Panc1 (cell line): ENCODE results near the gene TAF5L. TPM values are rescaled to one million over a fixed set of nuclear protein-coding genes. Genes with fewer than 3 reads are reported as not detected.

ENCODE experiments used
- ATAC-seq: fragments of 200-7000 bp; cut with Tn5 transposase; 2 replicates; pipeline ENCODE4 v1.9.1; 2020; ENCODE audit warnings: mild to moderate bottlenecking, moderate library complexity
- BruUV-seq: library from RNA; stranded (reverse); fragments of 400-500 nt; replicated peaks from 2 replicates; lab custom pipeline; 2021; lab: Mats Ljungman, UMichigan
- CTCF ChIA-PET: fragments of 300-600 bp; sonication (Branson Sonifier 250); formaldehyde crosslinking; loops from one replicate; lab custom pipeline; 2022; ENCODE audit warnings: antibody characterized with exemption; lab: Charles Lee
- POLR2A ChIA-PET: fragments of 300-600 bp; sonication (Branson Sonifier 250); formaldehyde crosslinking; loops from one replicate; lab custom pipeline; 2022; ENCODE audit warnings: antibody characterized with exemption; lab: Charles Lee
- DNase-seq: peaks from one replicate; pipeline ENCODE4 v3.0.0-alpha.2; 2010; ENCODE audit warnings: low read depth, low spot score
- H3K27ac ChIP-seq: 2 replicates; pipeline ENCODE4 v1.5.1; 2011; ENCODE audit warnings: mild to moderate bottlenecking, low read length, inconsistent platforms
- H3K27me3 ChIP-seq: fragments of 200-500 bp; sonication (Bioruptor generic); 2 replicates; pipeline ENCODE4 v1.6.0; 2014; ENCODE audit warnings: low read length, inconsistent platforms; ENCODE audit not compliant: control insufficient read depth, insufficient read depth
- H3K36me3 ChIP-seq: fragments of 200-500 bp; sonication (Bioruptor generic); 2 replicates; pipeline ENCODE4 v1.5.1; 2014; ENCODE audit warnings: inconsistent platforms, mild to moderate bottlenecking, low read length, moderate library complexity; ENCODE audit not compliant: control insufficient read depth, insufficient read depth
- H3K4me1 ChIP-seq: 2 replicates; pipeline ENCODE4 v1.5.1; 2011; ENCODE audit warnings: inconsistent platforms, mild to moderate bottlenecking, low read length, moderate library complexity; ENCODE audit not compliant: control insufficient read depth, insufficient read depth
- H3K4me3 ChIP-seq, 2 experiments: 2 replicates each; pipeline ENCODE4 v1.5.1; 2011 to 2012; ENCODE audit warnings: low read depth in 2 of 2, low read length in 2 of 2, mild to moderate bottlenecking in 2 of 2, inconsistent platforms in 1 of 2, moderate library complexity in 1 of 2
- H3K9me3 ChIP-seq: fragments of 200-500 bp; sonication (Bioruptor generic); 2 replicates; pipeline ENCODE4 v1.5.1; 2014; ENCODE audit warnings: low read depth, mild to moderate bottlenecking, inconsistent platforms, low read length, moderate library complexity; ENCODE audit not compliant: control insufficient read depth, insufficient read depth
- CTCF ChIP-seq: fragments of 450-650 bp; IDR thresholded peaks from 2 replicates; pipeline ENCODE4 v1.5.1; 2017; ENCODE audit warnings: mild to moderate bottlenecking
- POLR2AphosphoS5 ChIP-seq: IDR thresholded peaks from 2 replicates; pipeline ENCODE4 v1.6.1; 2012; ENCODE audit warnings: mild to moderate bottlenecking, low read depth, low read length, moderate library complexity
- REST ChIP-seq, 2 experiments: IDR thresholded peaks; 2 replicates each; pipeline ENCODE4 v1.6.1; 2011 to 2012; ENCODE audit warnings: low read depth in 2 of 2, control low read depth in 1 of 2, low read length in 1 of 2, mild to moderate bottlenecking in 1 of 2, moderate library complexity in 1 of 2; ENCODE audit not compliant: insufficient read depth in 1 of 2
- SIN3A ChIP-seq: IDR thresholded peaks from 2 replicates; pipeline ENCODE4 v1.6.1; 2012; ENCODE audit warnings: low read depth, mild to moderate bottlenecking, low read length, moderate library complexity, borderline replicate concordance; ENCODE audit not compliant: insufficient read depth
- TCF7L2 ChIP-seq: IDR thresholded peaks from 2 replicates; pipeline ENCODE4 v1.6.1; 2011; ENCODE audit warnings: mild to moderate bottlenecking, low read depth, low read length, inconsistent platforms
- in situ Hi-C: cut with HindIII; loops from 2 replicates; pipeline ENCODE4 v1.10.0; 2016; ENCODE audit warnings: low sequenced_read_pairs, low pct_unique_long_range_greater_than_20kb
- intact Hi-C: fragments of 100-400 bp; cut with micrococcal nuclease; formaldehyde crosslinking; loops from one replicate; pipeline ENCODE4 v1.10.0; 2022; ENCODE audit not compliant: unreplicated experiment
- total RNA-seq: library from RNA; stranded (reverse); gene quantifications from one replicate; pipeline ENCODE4 v1.2.1, GENCODE V29; 2021; ENCODE audit not compliant: unreplicated experiment

The TAF5L gene
- total RNA-seq, 1 experiment from 2014 or later, result 23.8 TPM

GRCh38 chr1:229664133-229664689 is 38.3 kb upstream of the TAF5L start:
- in situ Hi-C loops, result no loop called here
- Histone ChIP-seq H3K9me3 (no peaks in the 10 kb centered on the region), H3K4me1 (no peaks in the 10 kb centered on the region), H3K4me3 (no peak overlapping the region), H3K27ac (no peak overlapping the region), H3K36me3 (peaks cover 8% of the 10 kb centered on the region), H3K27me3 (no peaks in the 10 kb centered on the region)
- intact Hi-C loops, result loop anchor here (10.0 kb wide), 3 partner anchors 401 to 651 kb away; partner anchors contain the start of gene GALNT2
- DNase-seq, result no peak
- TF ChIP-seq SIN3A, result no peak
- no peak for TF ChIP-seq REST (IDR thresholded peaks at IDR 0.05; ENCODE audit: insufficient read depth in 1 of 2, low read depth in 2 of 2, low read length in 1 of 2)
- no peak for TF ChIP-seq TCF7L2
- no peak for TF ChIP-seq CTCF
- TF ChIP-seq POLR2AphosphoS5, result no peak
- CTCF ChIA-PET, result no interaction called here
- BruUV-seq, result no TSS peak
- POLR2A ChIA-PET, result no interaction called here
- no peak for ATAC-seq

- Histone ChIP-seq H3K27me3 (no peaks in the 10 kb centered on the region), H3K36me3 (peaks cover 9% of the 10 kb centered on the region), H3K4me3 (no peak overlapping the region), H3K27ac (no peak overlapping the region), H3K9me3 (no peaks in the 10 kb centered on the region), H3K4me1 (no peaks in the 10 kb centered on the region)
- DNase-seq (no peak), ATAC-seq (no peak)
- no TSS peak for BruUV-seq
- POLR2A ChIA-PET, result no interaction called here
- intact Hi-C loops, result loop anchor here (10.0 kb wide), 3 partner anchors 403 to 653 kb away; partner anchors contain the start of gene GALNT2
- in situ Hi-C loops, result no loop called here
- TF ChIP-seq POLR2AphosphoS5, result no peak
- TF ChIP-seq TCF7L2, result no peak
- no peak for TF ChIP-seq CTCF
- no peak for TF ChIP-seq SIN3A
- TF ChIP-seq REST (IDR thresholded peaks at IDR 0.05; ENCODE audit: insufficient read depth in 1 of 2, low read depth in 2 of 2, low read length in 1 of 2), result no peak
- CTCF ChIA-PET, result no interaction called here
Measured at GRCh38 chr1:229661897-229662296, 36.0 kb upstream of the TAF5L start.
